Measurements from ENCODE around the gene EVX1. TPM values are rescaled to one million over a fixed set of nuclear protein-coding genes. Genes with fewer than 3 reads are reported as not detected.
A peak's percentile ranks its signal among the peaks of the same experiment; 100 is the strongest.

The EVX1 gene
- total RNA-seq, 1 experiment from 2014 or later = not detected

DNA sequence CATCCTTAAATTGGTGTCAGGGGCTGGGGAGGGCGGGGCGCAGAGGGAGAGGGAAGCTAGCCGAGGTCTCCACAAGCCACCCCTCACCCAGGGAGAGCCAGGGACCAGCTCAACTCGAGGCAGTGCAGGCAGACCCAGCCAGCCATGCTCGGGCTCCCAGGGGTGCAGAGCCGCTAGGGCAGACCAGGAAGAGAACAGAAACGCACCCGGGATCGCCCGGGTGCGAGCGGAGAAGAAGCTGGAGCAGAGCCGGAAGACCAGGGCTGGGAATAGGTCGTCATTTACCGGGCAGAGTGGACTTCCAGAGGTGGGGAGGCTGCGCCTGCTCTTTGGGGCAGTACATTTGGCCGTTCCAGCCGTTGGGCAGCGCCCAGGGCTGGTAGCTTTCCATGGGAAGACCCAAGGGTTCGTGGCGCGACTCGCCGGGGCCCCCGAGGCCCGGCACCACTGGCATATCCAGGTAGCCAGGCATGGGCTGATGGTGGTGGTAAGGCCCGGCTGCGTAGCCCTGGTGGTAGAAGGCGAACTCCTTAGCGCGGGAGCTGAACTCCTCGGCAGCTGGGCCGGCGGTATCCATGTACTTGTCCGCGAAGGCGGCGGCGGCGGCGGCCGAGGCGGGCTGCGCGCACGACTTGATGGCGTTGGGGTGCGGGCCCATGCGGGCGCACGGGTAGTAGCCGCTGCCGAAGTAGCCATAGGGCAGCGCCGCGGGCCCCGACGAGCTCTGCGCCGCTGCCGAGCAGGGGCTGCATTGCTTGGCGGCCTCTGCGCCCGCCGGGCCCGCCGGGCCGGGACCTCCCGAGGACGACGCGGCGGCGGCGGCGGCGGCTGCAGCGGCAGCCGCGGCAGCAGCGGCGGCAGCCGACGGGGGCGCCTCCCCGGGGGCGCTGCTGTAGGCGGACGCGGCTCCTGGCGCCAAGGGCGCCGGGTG is 43.5 kb upstream of the EVX1 start:
- Histone ChIP-seq H3K4me2 (ENCODE audit: insufficient read depth, insufficient read length, low read length) (no peak overlapping the region), H4K20me1 (ENCODE audit: control insufficient read depth, insufficient read depth, insufficient read length) (no peaks in the 10 kb centered on the region), H3K18ac (ENCODE audit: insufficient read length, low read depth, low read length) (no peak overlapping the region), H3K4ac (ENCODE audit: low read depth, low read length) (no peak overlapping the region), H2BK20ac (ENCODE audit: low read depth, low read length, poor library complexity, severe bottlenecking) (no peak overlapping the region), H3K27ac (ENCODE audit: insufficient read length, low read depth, low read length) (no peak overlapping the region), H3K27me3 (ENCODE audit: insufficient read depth, low read length) (peaks cover 85% of the 10 kb centered on the region), H3K23ac (ENCODE audit: insufficient read length, low read depth, low read length) (no peak overlapping the region), H3K56ac (ENCODE audit: insufficient read length, low read depth, low read length) (no peak overlapping the region), H3K4me1 (ENCODE audit: insufficient read depth, low read length) (no peaks in the 10 kb centered on the region), H3K79me1 (ENCODE audit: insufficient read depth, low read depth, low read length, poor library complexity, severe bottlenecking) (no peaks in the 10 kb centered on the region), H3K9me3 (ENCODE audit: control insufficient read depth, low read depth, low read length) (no peaks in the 10 kb centered on the region), H4K5ac (ENCODE audit: insufficient read length, low read depth, low read length) (no peak overlapping the region), H2BK5ac (ENCODE audit: insufficient read length, low read length) (no peak overlapping the region), H4K8ac (replicated peaks; ENCODE audit: insufficient read length, low read depth, low read length) (no peak overlapping the region), H2BK120ac (ENCODE audit: low read depth, low read length, poor library complexity, severe bottlenecking) (no peak overlapping the region), H3T11ph (ENCODE audit: low read length) (no peak overlapping the region), H4K91ac (ENCODE audit: insufficient read length, low read depth, low read length) (no peak overlapping the region), H2BK15ac (ENCODE audit: low read depth, low read length) (no peak overlapping the region), H3K79me2 (ENCODE audit: insufficient read depth, low read length) (no peaks in the 10 kb centered on the region), H2AFZ (ENCODE audit: low read length) (no peak overlapping the region), H2BK12ac (ENCODE audit: insufficient read length, low read depth, low read length) (no peak overlapping the region), H2AK5ac (ENCODE audit: insufficient read length, low read length) (no peak overlapping the region), H3K14ac (ENCODE audit: insufficient read depth, low read length) (no peak overlapping the region), H3K23me2 (ENCODE audit: insufficient read length, low read depth, low read length, poor library complexity, severe bottlenecking) (no peaks in the 10 kb centered on the region), H3K9ac (ENCODE audit: extremely low read depth, insufficient read length, low read length) (no peak overlapping the region)
- Mint-ChIP-seq H3K4me3 (peak overlapping the region in 1 of 2 experiments; percentile 45; a peak in 1 of 5 replicates), H3K36me3 (ENCODE audit: insufficient read depth in 1 of 3, low read depth in 3 of 3) (peaks cover 0 to 2% (median 0%) of the 10 kb centered on the region in 3 experiments; a peak in 2 of 7 replicates), H3K27ac (no peak overlapping the region), H3K27me3 (ENCODE audit: low read depth) (peaks cover 95% of the 10 kb centered on the region), H3K9me3 (peaks cover 7 to 14% of the 10 kb centered on the region in 2 experiments; a peak in 4 of 5 replicates), H3K4me1 (peaks cover 2 to 16% of the 10 kb centered on the region in 2 experiments; a peak in 3 of 4 replicates)
- WGBS (ENCODE audit: extremely low coverage, insufficient read length, low lambda C conversion rate) = no CpG with 5 or more reads among the region's 93 CpGs
- peak; percentile 55 for DNase-seq
- TF ChIP-seq, protein P1, sequence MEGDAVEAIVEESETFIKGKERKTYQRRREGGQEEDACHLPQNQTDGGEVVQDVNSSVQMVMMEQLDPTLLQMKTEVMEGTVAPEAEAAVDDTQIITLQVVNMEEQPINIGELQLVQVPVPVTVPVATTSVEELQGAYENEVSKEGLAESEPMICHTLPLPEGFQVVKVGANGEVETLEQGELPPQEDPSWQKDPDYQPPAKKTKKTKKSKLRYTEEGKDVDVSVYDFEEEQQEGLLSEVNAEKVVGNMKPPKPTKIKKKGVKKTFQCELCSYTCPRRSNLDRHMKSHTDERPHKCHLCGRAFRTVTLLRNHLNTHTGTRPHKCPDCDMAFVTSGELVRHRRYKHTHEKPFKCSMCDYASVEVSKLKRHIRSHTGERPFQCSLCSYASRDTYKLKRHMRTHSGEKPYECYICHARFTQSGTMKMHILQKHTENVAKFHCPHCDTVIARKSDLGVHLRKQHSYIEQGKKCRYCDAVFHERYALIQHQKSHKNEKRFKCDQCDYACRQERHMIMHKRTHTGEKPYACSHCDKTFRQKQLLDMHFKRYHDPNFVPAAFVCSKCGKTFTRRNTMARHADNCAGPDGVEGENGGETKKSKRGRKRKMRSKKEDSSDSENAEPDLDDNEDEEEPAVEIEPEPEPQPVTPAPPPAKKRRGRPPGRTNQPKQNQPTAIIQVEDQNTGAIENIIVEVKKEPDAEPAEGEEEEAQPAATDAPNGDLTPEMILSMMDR (conservative IDR thresholded peaks at IDR 0.05) = no peak
